WTC11 (cell line): ENCODE data around the gene ATXN8OS.

ENCODE experiments used
- ATF3 ChIP-seq: sonication (generic); formaldehyde crosslinking; conservative IDR thresholded peaks from 2 replicates; pipeline ENCODE4 v1.8.1; 2022; ENCODE audit warnings: mild to moderate bottlenecking, missing genetic modification reagents
- ATF6 ChIP-seq: sonication (generic); formaldehyde crosslinking; IDR thresholded peaks from 2 replicates; pipeline ENCODE4 v1.8.1; 2023; ENCODE audit warnings: mild to moderate bottlenecking, missing genetic modification reagents
- CDX4 ChIP-seq: fragments of 250-450 bp; sonication (Bioruptor Pico); IDR thresholded peaks from 2 replicates; pipeline ENCODE4 v1.9.0; 2021; ENCODE audit warnings: moderate library complexity, mild to moderate bottlenecking, inconsistent platforms, borderline replicate concordance
- ESRRA ChIP-seq: sonication (generic); formaldehyde crosslinking; IDR thresholded peaks from 2 replicates; pipeline ENCODE4 v1.8.1; 2022; ENCODE audit warnings: mild to moderate bottlenecking, missing genetic modification reagents, borderline replicate concordance
- IRF1 ChIP-seq: sonication (generic); formaldehyde crosslinking; IDR thresholded peaks from 2 replicates; pipeline ENCODE4 v1.8.0; 2023; ENCODE audit warnings: missing genetic modification reagents
- JAZF1 ChIP-seq: fragments of 250-450 bp; sonication (Bioruptor Pico); IDR thresholded peaks from 2 replicates; pipeline ENCODE4 v1.9.0; 2021; ENCODE audit warnings: moderate library complexity, mild to moderate bottlenecking, inconsistent platforms
- MYBL2 ChIP-seq: sonication (generic); formaldehyde crosslinking; IDR thresholded peaks from 2 replicates; pipeline ENCODE4 v1.8.1; 2023; ENCODE audit warnings: mild to moderate bottlenecking, moderate library complexity, missing genetic modification reagents
- NR2C2 ChIP-seq: sonication (generic); formaldehyde crosslinking; IDR thresholded peaks from 2 replicates; pipeline ENCODE4 v1.8.0; 2022; ENCODE audit warnings: mild to moderate bottlenecking, missing genetic modification reagents
- TEAD1 ChIP-seq: sonication (generic); formaldehyde crosslinking; IDR thresholded peaks from 2 replicates; pipeline ENCODE4 v1.8.0; 2022; ENCODE audit warnings: mild to moderate bottlenecking, missing genetic modification reagents
- ZNF512 ChIP-seq: sonication (generic); formaldehyde crosslinking; IDR thresholded peaks from 2 replicates; pipeline ENCODE4 v1.8.1; 2022; ENCODE audit warnings: missing genetic modification reagents, borderline replicate concordance
- TF ChIP-seq, protein P1 (sequence below): fragments of 200-600 bp; IDR thresholded peaks from 2 replicates; pipeline ENCODE4 v1.8.0; 2022; ENCODE audit warnings: antibody characterized with exemption
- TF ChIP-seq, protein P2 (sequence below): sonication (generic); formaldehyde crosslinking; IDR thresholded peaks from 2 replicates; pipeline ENCODE4 v1.8.0; 2022; ENCODE audit warnings: mild to moderate bottlenecking, missing genetic modification reagents

DNA sequence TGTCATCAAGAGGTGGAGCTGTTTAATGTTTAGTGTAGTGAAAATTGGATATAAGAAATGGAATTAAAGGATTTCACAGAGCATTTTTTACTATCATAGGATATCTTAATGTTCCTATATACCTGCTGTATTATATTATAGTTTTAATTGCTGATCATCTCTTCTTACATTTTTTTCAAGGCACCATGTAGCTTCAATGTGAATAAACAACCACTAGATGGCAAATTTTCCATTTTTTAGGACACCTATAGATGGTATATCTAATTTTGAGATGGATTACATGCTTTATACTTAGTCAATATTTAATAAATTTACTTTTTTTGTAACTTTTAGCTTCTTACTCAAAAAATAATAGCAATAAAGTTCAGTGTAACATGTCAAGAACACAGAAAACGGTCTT is 9.0 kb upstream of the ATXN8OS start:
- TF ChIP-seq CDX4 (CRISPR knock-in tag), result no peak
- TF ChIP-seq, protein P1, sequence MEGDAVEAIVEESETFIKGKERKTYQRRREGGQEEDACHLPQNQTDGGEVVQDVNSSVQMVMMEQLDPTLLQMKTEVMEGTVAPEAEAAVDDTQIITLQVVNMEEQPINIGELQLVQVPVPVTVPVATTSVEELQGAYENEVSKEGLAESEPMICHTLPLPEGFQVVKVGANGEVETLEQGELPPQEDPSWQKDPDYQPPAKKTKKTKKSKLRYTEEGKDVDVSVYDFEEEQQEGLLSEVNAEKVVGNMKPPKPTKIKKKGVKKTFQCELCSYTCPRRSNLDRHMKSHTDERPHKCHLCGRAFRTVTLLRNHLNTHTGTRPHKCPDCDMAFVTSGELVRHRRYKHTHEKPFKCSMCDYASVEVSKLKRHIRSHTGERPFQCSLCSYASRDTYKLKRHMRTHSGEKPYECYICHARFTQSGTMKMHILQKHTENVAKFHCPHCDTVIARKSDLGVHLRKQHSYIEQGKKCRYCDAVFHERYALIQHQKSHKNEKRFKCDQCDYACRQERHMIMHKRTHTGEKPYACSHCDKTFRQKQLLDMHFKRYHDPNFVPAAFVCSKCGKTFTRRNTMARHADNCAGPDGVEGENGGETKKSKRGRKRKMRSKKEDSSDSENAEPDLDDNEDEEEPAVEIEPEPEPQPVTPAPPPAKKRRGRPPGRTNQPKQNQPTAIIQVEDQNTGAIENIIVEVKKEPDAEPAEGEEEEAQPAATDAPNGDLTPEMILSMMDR, result no peak
- no peak for TF ChIP-seq ZNF512 (CRISPR knock-in tag)
- TF ChIP-seq ESRRA (CRISPR knock-in tag), result no peak
- no peak for TF ChIP-seq ATF6 (CRISPR knock-in tag)
- TF ChIP-seq IRF1 (CRISPR knock-in tag), result no peak
- TF ChIP-seq TEAD1 (CRISPR knock-in tag), result no peak
- TF ChIP-seq MYBL2 (CRISPR knock-in tag), result no peak
- TF ChIP-seq NR2C2 (CRISPR knock-in tag), result no peak
- TF ChIP-seq, protein P2, sequence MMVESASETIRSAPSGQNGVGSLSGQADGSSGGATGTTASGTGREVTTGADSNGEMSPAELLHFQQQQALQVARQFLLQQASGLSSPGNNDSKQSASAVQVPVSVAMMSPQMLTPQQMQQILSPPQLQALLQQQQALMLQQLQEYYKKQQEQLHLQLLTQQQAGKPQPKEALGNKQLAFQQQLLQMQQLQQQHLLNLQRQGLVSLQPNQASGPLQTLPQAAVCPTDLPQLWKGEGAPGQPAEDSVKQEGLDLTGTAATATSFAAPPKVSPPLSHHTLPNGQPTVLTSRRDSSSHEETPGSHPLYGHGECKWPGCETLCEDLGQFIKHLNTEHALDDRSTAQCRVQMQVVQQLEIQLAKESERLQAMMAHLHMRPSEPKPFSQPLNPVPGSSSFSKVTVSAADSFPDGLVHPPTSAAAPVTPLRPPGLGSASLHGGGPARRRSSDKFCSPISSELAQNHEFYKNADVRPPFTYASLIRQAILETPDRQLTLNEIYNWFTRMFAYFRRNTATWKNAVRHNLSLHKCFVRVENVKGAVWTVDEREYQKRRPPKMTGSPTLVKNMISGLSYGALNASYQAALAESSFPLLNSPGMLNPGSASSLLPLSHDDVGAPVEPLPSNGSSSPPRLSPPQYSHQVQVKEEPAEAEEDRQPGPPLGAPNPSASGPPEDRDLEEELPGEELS (CRISPR knock-in tag), result no peak
- TF ChIP-seq JAZF1 (CRISPR knock-in tag), result no peak
- TF ChIP-seq ATF3 (CRISPR knock-in tag), result no peak
